Activated CD8-positive, alpha-beta memory T cell treated with anti-CD3 and anti-CD28 coated beads, Interleukin-2, amount 50 U/mL, for 24 hours (primary cell): ENCODE data around the gene SPAG4.

Source experiments
- DNase-seq: peaks from one replicate; pipeline ENCODE4 v3.0.0-alpha.2; 2020; ENCODE audit errors: extremely low read depth

The SPAG4 gene

GRCh38 chr20:35615667-35616464 is at the start of gene SPAG4:
Gene SPAG4, plus strand, starts transcription at chr20:35615829. Its CDS starts 175 bp downstream, at chr20:35616004.
- DNase-seq: peak; percentile 98

DNA sequence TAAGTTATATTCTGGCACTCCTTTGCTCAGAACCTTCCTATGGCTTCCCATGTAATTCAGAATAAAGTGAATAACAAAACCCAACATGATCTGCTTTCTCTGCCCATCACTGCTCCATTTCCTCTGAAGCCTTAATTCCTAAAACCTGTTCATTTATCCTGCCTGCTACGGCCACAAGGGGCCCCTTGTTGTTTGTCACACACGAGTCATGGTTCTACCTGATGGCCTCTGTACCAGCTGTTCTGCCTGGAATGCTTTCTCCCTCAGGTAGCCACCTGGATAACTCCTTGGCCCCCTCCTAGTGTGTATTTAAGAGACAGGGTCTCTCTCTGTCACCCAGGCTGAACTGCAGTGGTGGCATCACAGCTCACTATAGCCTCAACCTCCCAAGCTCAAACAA is 47.0 kb upstream of the SPAG4 start:
- DNase-seq: no peak

- DNase-seq: no peak
Observed at GRCh38 chr20:35571555-35571954, 44.1 kb upstream of the SPAG4 start.

DNA sequence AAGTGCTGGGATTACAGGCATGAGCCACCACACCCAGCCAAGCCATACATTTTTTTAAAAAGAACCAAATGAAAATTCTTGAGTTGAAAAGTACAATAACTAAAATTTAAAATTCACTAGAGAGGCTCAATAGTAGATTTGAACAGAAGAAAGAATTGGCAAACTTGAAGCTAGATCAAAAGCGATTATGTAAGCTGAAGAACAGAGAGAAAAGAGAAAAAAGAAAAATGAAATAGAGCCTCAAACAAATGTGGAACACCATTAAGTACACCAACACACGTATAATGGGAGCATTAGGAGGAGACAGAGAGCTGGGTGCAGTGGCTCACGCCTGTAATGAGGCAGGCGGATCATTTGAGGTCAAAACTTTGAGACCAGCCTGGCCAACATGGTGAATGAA is 42.8 kb upstream of the SPAG4 start:
- no peak for DNase-seq

- no peak for DNase-seq
Observed at GRCh38 chr20:35575958-35576357, 39.7 kb upstream of the SPAG4 start.

DNA sequence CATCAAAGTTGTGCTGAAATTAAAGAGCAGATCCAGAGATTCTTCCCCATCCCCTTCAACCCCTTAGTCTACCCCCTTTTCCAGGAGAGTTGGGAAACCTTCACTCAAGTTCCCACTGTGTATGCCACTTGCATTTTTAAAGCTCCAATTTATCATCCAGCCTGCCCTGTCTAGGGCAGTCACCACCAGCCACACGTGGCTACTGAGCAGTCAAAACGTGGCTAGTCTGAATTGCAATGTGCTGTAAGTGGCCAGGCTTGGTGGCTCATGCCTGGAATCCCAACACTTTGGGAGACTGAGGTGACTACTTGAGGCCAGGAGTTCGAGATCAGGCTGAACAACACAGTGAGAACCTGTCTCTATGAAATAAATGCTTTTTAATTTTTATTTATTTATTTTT is 38.8 kb upstream of the SPAG4 start:
- DNase-seq: no peak

GRCh38 chr20:35578469-35578868 is 37.2 kb upstream of the SPAG4 start:
- no peak for DNase-seq

DNA sequence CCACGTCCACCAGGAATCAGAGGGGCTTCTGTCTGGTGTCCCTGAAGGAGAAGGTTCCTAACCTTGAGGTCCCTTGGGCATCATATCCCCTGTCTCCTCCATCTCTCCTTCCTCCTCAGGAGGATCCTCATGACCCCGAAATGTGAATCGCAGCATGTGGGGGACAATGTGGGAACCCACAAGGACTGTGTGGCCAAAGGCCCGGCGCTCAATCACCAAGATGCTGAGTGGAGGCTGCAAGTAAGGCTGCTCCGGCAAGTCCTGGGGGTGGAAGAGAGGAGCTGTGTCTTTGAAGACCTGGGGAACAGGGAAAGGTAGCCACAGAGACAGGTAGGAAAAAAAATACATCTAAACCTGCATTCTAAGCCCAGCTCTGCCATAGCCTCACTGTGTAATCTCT is 36.4 kb upstream of the SPAG4 start:
- no peak for DNase-seq

DNA sequence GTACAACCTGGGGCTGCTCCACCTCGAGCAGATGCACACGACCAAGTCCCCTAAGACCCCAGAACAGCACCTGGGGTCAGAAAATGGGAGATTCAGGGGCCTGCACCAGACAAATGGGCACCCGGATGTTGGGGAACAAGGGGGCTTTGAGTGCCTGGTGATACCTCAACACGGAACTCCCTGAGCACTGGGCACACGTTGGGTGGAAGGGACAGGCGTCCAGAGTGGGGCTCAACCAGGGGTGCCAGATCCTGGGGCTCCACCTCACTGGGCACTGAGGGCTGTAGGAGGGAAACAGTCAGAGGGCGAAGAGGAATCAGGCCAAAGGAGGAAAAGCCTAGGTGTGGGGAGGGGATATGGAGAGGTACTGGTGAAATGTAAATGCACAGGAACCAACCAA is 33.5 kb upstream of the SPAG4 start:
- DNase-seq: no peak

GRCh38 chr20:35582741-35583404 is 32.8 kb upstream of the SPAG4 start:
- no peak for DNase-seq

DNA sequence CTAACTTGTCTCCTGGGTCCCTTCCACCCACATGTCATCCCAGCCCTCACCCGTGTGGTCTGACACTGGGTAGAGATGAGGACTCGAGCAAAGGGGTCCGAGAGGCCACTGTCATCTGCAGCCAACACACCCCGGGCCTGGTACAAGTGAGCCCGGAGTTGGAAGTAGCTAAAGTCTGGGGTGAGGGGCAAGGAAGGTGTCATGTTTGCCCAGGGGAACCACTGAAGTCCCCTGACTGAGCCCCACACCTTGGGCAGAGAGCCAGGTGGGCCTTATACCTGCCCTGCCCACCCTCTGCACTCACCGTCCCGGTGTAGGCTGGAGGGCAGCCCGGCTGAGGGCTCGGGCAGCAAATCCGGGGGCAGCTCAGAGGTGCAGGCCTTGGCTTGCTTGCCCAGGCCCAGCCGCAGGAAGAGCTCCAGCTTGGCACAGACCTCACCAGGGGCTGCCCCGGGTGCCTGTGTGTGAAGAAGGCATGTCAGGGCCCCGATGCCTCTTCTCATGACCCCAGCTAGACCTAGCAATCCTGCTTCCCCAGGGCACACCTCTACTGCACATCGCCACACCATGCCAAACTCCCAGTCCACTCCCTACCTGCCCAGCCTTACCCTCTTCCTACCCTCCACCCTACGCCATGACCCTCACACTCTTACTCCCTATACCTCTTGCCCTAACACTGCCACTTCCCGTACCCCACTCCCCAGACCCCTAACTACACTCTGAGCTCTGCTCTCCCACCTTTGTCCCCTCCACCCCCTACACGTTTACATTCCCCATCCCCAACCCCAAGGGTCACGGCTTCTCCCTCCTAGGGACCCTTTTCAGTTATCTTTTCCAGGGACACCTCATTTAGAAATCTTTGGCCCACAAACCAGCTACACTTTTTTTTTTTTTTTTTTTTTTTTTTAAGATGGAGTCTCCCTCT is 31.7 kb upstream of the SPAG4 start:
- DNase-seq: no peak

GRCh38 chr20:35586751-35587425 is 28.7 kb upstream of the SPAG4 start:
- no peak for DNase-seq

- DNase-seq: no peak
Observed at GRCh38 chr20:35587436-35587835, 28.2 kb upstream of the SPAG4 start.

DNA sequence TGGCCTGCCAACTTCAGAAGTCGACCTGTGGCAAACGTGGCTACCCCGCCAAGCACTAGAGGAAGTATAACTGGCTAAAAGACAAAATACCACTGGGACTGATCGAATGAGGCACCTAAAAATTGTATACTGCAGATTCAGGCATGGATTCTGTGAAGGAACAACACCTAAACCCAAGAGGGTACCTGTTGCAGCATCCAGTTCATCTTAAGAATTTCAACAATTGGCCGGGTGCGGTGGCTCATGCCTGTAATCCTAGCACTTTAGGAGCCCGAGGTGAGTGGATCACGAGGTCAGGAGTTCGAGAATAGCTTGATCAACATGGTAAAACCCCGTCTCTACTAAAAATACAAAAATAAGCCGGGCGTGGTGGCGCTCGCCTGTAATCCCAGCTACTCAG is 27.2 kb upstream of the SPAG4 start:
- no peak for DNase-seq

DNA sequence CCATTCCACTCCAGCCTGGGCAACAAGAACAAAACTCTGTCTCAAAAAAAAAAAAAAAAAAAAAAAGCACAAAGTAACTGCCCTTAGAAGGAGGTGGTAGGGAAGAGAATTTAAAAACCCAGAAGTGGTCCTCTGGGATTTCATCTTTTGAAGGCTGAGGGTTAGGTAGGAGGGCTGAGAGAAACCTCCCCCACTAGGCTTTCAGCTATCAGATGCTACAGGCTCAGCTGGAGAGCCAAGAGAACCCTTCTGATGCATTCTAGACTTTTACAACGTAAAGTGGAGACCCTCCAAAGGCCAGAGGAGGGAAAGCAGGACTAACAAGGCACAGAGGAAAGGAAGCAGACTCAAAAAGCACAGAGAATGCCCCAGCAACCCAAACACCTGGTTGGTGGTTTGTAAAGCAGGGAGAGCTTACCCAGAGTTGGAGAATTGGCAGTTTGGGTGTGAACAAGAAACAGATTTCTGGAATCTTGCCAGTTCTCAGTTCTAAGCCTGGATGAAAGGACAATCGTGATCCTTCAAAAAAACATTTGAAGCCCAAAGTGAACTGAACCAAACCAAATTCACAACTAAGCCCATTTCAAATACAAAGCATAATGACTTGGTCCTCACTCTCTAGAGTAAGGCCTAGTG is 23.2 kb upstream of the SPAG4 start:
- DNase-seq: no peak

GRCh38 chr20:35595456-35595855 is 20.2 kb upstream of the SPAG4 start:
- DNase-seq: no peak

GRCh38 chr20:35595901-35596300 is 19.7 kb upstream of the SPAG4 start:
- DNase-seq: no peak

- DNase-seq: no peak
Observed at GRCh38 chr20:35597186-35597585, 18.4 kb upstream of the SPAG4 start.

GRCh38 chr20:35598476-35598875 is 17.2 kb upstream of the SPAG4 start:
- no peak for DNase-seq

GRCh38 chr20:35598899-35599775 is 16.5 kb upstream of the SPAG4 start:
- DNase-seq: no peak
